Vagina (tissue), 2 donors: ENCODE data around the gene KCNA3.

Source experiments
- POLR2A ChIP-seq, 2 donors: fragments of 450-650 bp; IDR thresholded peaks; one replicate each; pipeline ENCODE4 v1.6.1; 2017; ENCODE audit warnings: antibody characterized with exemption in 2 of 2, mild to moderate bottlenecking in 2 of 2, moderate library complexity in 2 of 2
- POLR2AphosphoS5 ChIP-seq, 2 donors: sonication (generic); formaldehyde crosslinking; IDR thresholded peaks; one replicate each; pipeline ENCODE4 v1.9.0; 2017; ENCODE audit warnings: antibody characterized with exemption in 2 of 2, mild to moderate bottlenecking in 2 of 2, low read depth in 1 of 2; ENCODE audit not compliant: insufficient read depth in 1 of 2
- TF ChIP-seq, protein P1 (sequence below), 3 experiments: fragments of 450-650 bp in 2 of 3; fragments of 200-600 bp in 1 of 3; sonication (generic) in 1 of 3; IDR thresholded peaks; one replicate each; pipeline ENCODE4 v1.5.1; 2017 to 2019; ENCODE audit warnings: antibody characterized with exemption in 3 of 3, mild to moderate bottlenecking in 2 of 3, moderate library complexity in 2 of 3

DNA sequence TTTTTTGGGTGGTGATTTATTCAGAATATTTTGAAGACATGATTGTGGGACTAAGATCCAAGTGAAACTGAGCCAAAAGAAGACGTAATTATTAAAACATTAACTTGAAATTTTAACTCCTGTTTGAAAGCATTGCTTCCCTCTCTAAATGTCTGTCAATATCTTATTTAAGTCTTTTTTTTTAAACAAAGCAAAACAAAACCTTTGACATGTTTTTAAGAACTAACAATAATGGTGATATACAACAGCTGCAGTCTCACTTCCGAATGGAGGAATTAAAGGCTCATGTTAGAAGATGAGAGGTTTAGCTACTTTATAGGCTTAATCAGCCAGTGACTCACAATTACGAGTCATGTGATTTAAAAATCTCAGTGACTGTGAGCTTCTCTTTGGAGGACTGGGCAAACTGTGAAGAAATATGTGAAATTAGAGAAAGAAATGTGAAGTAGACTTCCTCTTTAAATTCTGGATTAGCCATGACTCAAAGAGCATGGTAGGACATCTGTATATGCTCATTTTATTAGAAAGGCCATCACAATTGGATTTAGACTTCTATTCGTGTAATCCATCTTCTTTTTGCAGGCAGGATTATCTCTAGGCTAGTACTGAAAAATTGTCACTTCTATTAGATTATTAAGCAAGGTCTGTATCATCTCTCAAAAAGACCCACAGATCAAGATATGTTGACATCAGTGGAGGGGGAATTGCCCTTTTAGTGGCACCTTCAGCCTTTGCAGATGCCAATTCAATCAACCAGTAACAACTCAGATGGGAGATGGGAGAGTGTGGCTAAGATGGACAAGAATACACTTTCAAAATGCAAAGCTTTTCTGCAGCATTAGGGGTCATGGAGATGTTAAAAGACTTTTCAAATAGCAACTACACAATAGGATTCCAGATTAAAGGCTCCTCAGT lies 28.7 kb downstream of the KCNA3 start:
- TF ChIP-seq POLR2A (IDR thresholded peaks at IDR 0.05) (no peak), POLR2AphosphoS5 (IDR thresholded peaks at IDR 0.05; ENCODE audit: insufficient read depth in 1 of 2, low read depth in 1 of 2) (peak; percentile 27 to 55)
- TF ChIP-seq, protein P1, sequence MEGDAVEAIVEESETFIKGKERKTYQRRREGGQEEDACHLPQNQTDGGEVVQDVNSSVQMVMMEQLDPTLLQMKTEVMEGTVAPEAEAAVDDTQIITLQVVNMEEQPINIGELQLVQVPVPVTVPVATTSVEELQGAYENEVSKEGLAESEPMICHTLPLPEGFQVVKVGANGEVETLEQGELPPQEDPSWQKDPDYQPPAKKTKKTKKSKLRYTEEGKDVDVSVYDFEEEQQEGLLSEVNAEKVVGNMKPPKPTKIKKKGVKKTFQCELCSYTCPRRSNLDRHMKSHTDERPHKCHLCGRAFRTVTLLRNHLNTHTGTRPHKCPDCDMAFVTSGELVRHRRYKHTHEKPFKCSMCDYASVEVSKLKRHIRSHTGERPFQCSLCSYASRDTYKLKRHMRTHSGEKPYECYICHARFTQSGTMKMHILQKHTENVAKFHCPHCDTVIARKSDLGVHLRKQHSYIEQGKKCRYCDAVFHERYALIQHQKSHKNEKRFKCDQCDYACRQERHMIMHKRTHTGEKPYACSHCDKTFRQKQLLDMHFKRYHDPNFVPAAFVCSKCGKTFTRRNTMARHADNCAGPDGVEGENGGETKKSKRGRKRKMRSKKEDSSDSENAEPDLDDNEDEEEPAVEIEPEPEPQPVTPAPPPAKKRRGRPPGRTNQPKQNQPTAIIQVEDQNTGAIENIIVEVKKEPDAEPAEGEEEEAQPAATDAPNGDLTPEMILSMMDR (IDR thresholded peaks at IDR 0.05), result no peak
